Panc1 (cell line): ENCODE results near the gene TMEM14B. TPM values are rescaled to one million over a fixed set of nuclear protein-coding genes. Genes with fewer than 3 reads are reported as not detected.

Experiments used
- ATAC-seq: fragments of 200-7000 bp; cut with Tn5 transposase; 2 replicates; pipeline ENCODE4 v1.9.1; 2020; ENCODE audit warnings: mild to moderate bottlenecking, moderate library complexity
- BruUV-seq: library from RNA; stranded (reverse); fragments of 400-500 nt; replicated peaks from 2 replicates; lab custom pipeline; 2021; lab: Mats Ljungman, UMichigan
- CTCF ChIA-PET: fragments of 300-600 bp; sonication (Branson Sonifier 250); formaldehyde crosslinking; loops from one replicate; lab custom pipeline; 2022; ENCODE audit warnings: antibody characterized with exemption; lab: Charles Lee
- POLR2A ChIA-PET: fragments of 300-600 bp; sonication (Branson Sonifier 250); formaldehyde crosslinking; loops from one replicate; lab custom pipeline; 2022; ENCODE audit warnings: antibody characterized with exemption; lab: Charles Lee
- DNase-seq: peaks from one replicate; pipeline ENCODE4 v3.0.0-alpha.2; 2010; ENCODE audit warnings: low read depth, low spot score
- H3K27ac ChIP-seq: 2 replicates; pipeline ENCODE4 v1.5.1; 2011; ENCODE audit warnings: mild to moderate bottlenecking, low read length, inconsistent platforms
- H3K27me3 ChIP-seq: fragments of 200-500 bp; sonication (Bioruptor generic); 2 replicates; pipeline ENCODE4 v1.6.0; 2014; ENCODE audit warnings: low read length, inconsistent platforms; ENCODE audit not compliant: control insufficient read depth, insufficient read depth
- H3K36me3 ChIP-seq: fragments of 200-500 bp; sonication (Bioruptor generic); 2 replicates; pipeline ENCODE4 v1.5.1; 2014; ENCODE audit warnings: inconsistent platforms, mild to moderate bottlenecking, low read length, moderate library complexity; ENCODE audit not compliant: control insufficient read depth, insufficient read depth
- H3K4me1 ChIP-seq: 2 replicates; pipeline ENCODE4 v1.5.1; 2011; ENCODE audit warnings: inconsistent platforms, mild to moderate bottlenecking, low read length, moderate library complexity; ENCODE audit not compliant: control insufficient read depth, insufficient read depth
- H3K4me3 ChIP-seq, 2 experiments: 2 replicates each; pipeline ENCODE4 v1.5.1; 2011 to 2012; ENCODE audit warnings: low read depth in 2 of 2, low read length in 2 of 2, mild to moderate bottlenecking in 2 of 2, inconsistent platforms in 1 of 2, moderate library complexity in 1 of 2
- H3K9me3 ChIP-seq: fragments of 200-500 bp; sonication (Bioruptor generic); 2 replicates; pipeline ENCODE4 v1.5.1; 2014; ENCODE audit warnings: low read depth, mild to moderate bottlenecking, inconsistent platforms, low read length, moderate library complexity; ENCODE audit not compliant: control insufficient read depth, insufficient read depth
- CTCF ChIP-seq: fragments of 450-650 bp; IDR thresholded peaks from 2 replicates; pipeline ENCODE4 v1.5.1; 2017; ENCODE audit warnings: mild to moderate bottlenecking
- POLR2AphosphoS5 ChIP-seq: IDR thresholded peaks from 2 replicates; pipeline ENCODE4 v1.6.1; 2012; ENCODE audit warnings: mild to moderate bottlenecking, low read depth, low read length, moderate library complexity
- SIN3A ChIP-seq: IDR thresholded peaks from 2 replicates; pipeline ENCODE4 v1.6.1; 2012; ENCODE audit warnings: low read depth, mild to moderate bottlenecking, low read length, moderate library complexity, borderline replicate concordance; ENCODE audit not compliant: insufficient read depth
- TCF7L2 ChIP-seq: IDR thresholded peaks from 2 replicates; pipeline ENCODE4 v1.6.1; 2011; ENCODE audit warnings: mild to moderate bottlenecking, low read depth, low read length, inconsistent platforms
- in situ Hi-C: cut with HindIII; loops from 2 replicates; pipeline ENCODE4 v1.10.0; 2016; ENCODE audit warnings: low sequenced_read_pairs, low pct_unique_long_range_greater_than_20kb
- intact Hi-C: fragments of 100-400 bp; cut with micrococcal nuclease; formaldehyde crosslinking; loops from one replicate; pipeline ENCODE4 v1.10.0; 2022; ENCODE audit not compliant: unreplicated experiment
- total RNA-seq: library from RNA; stranded (reverse); gene quantifications from one replicate; pipeline ENCODE4 v1.2.1, GENCODE V29; 2021; ENCODE audit not compliant: unreplicated experiment
- TF ChIP-seq, protein P1 (sequence below), 2 experiments: IDR thresholded peaks; 2 replicates each; pipeline ENCODE4 v1.6.1; 2011 to 2012; ENCODE audit warnings: low read depth in 2 of 2, control low read depth in 1 of 2, low read length in 1 of 2, mild to moderate bottlenecking in 1 of 2, moderate library complexity in 1 of 2; ENCODE audit not compliant: insufficient read depth in 1 of 2

TMEM14B gene
- total RNA-seq, 1 experiment from 2014 or later: 180 TPM

DNA sequence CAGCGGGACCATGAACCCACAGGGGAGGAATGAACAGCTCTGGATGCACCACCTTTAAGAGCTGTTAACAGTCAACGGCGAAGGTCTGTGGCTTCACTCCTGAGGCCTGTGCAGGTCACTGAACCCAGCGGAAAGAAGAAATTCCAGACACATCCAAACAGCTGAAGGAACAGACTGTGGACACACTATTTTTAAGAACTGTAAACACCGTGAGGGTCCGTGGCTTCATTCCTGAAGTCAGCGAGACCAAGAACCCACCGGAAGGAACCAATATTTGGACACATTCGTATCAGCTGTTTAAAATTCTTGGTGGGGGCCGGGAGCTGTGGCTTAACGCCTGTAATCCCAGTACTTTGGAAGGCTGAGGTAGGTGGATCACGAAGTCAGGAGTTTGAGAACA, 5.4 kb upstream of the TMEM14B start:
- H3K36me3 ChIP-seq: no peaks in the 10 kb centered on the region
- no peaks in the 10 kb centered on the region for H3K27me3 ChIP-seq
- H3K4me3 ChIP-seq: no peak overlapping the region
- CTCF ChIA-PET: no interaction called here
- intact Hi-C loops: no loop called here
- no peak for DNase-seq
- in situ Hi-C loops: no loop called here
- no peaks in the 10 kb centered on the region for H3K9me3 ChIP-seq
- POLR2A ChIA-PET: no interaction called here
- no TSS peak for BruUV-seq
- no peak for ATAC-seq
- peaks cover 24% of the 10 kb centered on the region for H3K4me1 ChIP-seq
- no peak overlapping the region for H3K27ac ChIP-seq
- TF ChIP-seq TCF7L2 (no peak), POLR2AphosphoS5 (no peak), CTCF (no peak), SIN3A (no peak)
- TF ChIP-seq, protein P1, sequence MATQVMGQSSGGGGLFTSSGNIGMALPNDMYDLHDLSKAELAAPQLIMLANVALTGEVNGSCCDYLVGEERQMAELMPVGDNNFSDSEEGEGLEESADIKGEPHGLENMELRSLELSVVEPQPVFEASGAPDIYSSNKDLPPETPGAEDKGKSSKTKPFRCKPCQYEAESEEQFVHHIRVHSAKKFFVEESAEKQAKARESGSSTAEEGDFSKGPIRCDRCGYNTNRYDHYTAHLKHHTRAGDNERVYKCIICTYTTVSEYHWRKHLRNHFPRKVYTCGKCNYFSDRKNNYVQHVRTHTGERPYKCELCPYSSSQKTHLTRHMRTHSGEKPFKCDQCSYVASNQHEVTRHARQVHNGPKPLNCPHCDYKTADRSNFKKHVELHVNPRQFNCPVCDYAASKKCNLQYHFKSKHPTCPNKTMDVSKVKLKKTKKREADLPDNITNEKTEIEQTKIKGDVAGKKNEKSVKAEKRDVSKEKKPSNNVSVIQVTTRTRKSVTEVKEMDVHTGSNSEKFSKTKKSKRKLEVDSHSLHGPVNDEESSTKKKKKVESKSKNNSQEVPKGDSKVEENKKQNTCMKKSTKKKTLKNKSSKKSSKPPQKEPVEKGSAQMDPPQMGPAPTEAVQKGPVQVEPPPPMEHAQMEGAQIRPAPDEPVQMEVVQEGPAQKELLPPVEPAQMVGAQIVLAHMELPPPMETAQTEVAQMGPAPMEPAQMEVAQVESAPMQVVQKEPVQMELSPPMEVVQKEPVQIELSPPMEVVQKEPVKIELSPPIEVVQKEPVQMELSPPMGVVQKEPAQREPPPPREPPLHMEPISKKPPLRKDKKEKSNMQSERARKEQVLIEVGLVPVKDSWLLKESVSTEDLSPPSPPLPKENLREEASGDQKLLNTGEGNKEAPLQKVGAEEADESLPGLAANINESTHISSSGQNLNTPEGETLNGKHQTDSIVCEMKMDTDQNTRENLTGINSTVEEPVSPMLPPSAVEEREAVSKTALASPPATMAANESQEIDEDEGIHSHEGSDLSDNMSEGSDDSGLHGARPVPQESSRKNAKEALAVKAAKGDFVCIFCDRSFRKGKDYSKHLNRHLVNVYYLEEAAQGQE (IDR thresholded peaks at IDR 0.05; ENCODE audit: insufficient read depth in 1 of 2, low read depth in 2 of 2, low read length in 1 of 2): no peak

DNA sequence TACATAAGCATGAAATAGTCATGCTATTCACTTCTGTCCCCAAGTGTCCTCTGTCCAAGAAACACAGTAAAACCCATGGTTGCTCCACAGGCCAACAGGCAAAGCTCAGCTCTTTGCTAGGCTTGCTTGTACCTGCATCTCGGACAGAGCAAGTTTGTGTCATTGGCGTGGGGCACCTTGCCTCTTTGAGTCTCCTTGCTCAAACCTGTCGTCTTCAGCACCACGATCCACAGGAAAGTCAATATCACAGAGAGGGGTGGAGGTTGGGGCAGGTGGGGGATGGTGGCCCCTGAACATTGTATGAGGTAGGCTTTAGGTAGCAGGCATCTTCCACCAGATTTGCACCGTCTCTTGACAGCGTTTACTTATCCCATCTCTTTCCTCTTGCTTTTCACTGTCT, 4.1 kb upstream of the TMEM14B start:
- BruUV-seq: no TSS peak
- TF ChIP-seq POLR2AphosphoS5: no peak
- TF ChIP-seq TCF7L2: no peak
- no peak for TF ChIP-seq CTCF
- TF ChIP-seq, protein P1 (IDR thresholded peaks at IDR 0.05; ENCODE audit: insufficient read depth in 1 of 2, low read depth in 2 of 2, low read length in 1 of 2): no peak
- TF ChIP-seq SIN3A: no peak
- ChIA-PET CTCF (no interaction called here), POLR2A (interaction anchor here (0.5 to 0.6 kb wide), 2 partner anchors 12 to 37 kb away, joined by 3 to 10 read pairs; no protein-coding TSS in a partner anchor)
- no peak overlapping the region for H3K27ac ChIP-seq
- DNase-seq: no peak
- no peaks in the 10 kb centered on the region for H3K9me3 ChIP-seq
- H3K4me3 ChIP-seq: no peak overlapping the region
- peaks cover 5% of the 10 kb centered on the region; the same call in 1 of the 2 replicates for H3K36me3 ChIP-seq
- ATAC-seq: no peak
- in situ Hi-C loops (no loop called here), intact Hi-C loops (no loop called here)
- H3K27me3 ChIP-seq: no peaks in the 10 kb centered on the region
- peaks cover 18% of the 10 kb centered on the region for H3K4me1 ChIP-seq
